ENCODE measurements around the gene CCN2.

Gene CCN2

GRCh38 chr6:131950767-131951575 lies at the start of gene CCN2:
Gene CCN2, minus strand, starts transcription at chr6:131951372. Its CDS starts 200 bp downstream, at chr6:131951172.
- no peak for DNase-seq

GRCh38 chr6:132000296-132000695 lies 49.1 kb upstream of the CCN2 start:
- DNase-seq, result no peak

GRCh38 chr6:131999545-132000146 lies 48.5 kb upstream of the CCN2 start:
- DNase-seq, result no peak

GRCh38 chr6:131998255-131998982 lies 47.2 kb upstream of the CCN2 start:
- DNase-seq, result no peak

- no peak for DNase-seq
Observed at GRCh38 chr6:131997429-131998153, 46.4 kb upstream of the CCN2 start.

GRCh38 chr6:131995917-131996316 lies 44.7 kb upstream of the CCN2 start:
- DNase-seq, result no peak

GRCh38 chr6:131992557-131992956 lies 41.4 kb upstream of the CCN2 start:
- DNase-seq, result no peak

- no peak for DNase-seq
Observed at GRCh38 chr6:131989036-131989435, 37.9 kb upstream of the CCN2 start.

GRCh38 chr6:131982740-131983259 lies 31.6 kb upstream of the CCN2 start:
- no peak for DNase-seq

GRCh38 chr6:131981624-131981978 lies 30.4 kb upstream of the CCN2 start:
- no peak for DNase-seq

GRCh38 chr6:131980791-131981623 lies 29.8 kb upstream of the CCN2 start:
- DNase-seq, result no peak

- no peak for DNase-seq
Observed at GRCh38 chr6:131980338-131980790, 29.2 kb upstream of the CCN2 start.

- no peak for DNase-seq
Observed at GRCh38 chr6:131979515-131980337, 28.6 kb upstream of the CCN2 start.

- DNase-seq, result no peak
Observed at GRCh38 chr6:131978522-131978921, 27.4 kb upstream of the CCN2 start.

- DNase-seq, result no peak
Observed at GRCh38 chr6:131976545-131977061, 25.4 kb upstream of the CCN2 start.

- DNase-seq, result no peak
Observed at GRCh38 chr6:131972741-131973140, 21.6 kb upstream of the CCN2 start.

- DNase-seq, result no peak
Observed at GRCh38 chr6:131970076-131970859, 19.1 kb upstream of the CCN2 start.

GRCh38 chr6:131968656-131969055 lies 17.5 kb upstream of the CCN2 start:
- DNase-seq, result no peak

- no peak for DNase-seq
Observed at GRCh38 chr6:131967948-131968347, 16.8 kb upstream of the CCN2 start.

GRCh38 chr6:131966443-131966842 lies 15.3 kb upstream of the CCN2 start:
- DNase-seq, result no peak
